ENCODE results near the gene VWA8. TPM values are rescaled to one million over a fixed set of nuclear protein-coding genes. Genes with fewer than 3 reads are reported as not detected.

Gene VWA8
- total and polyA plus RNA-seq, 2 of the 13 experiments (the other 11 are each of a cell fraction or from before 2014, with no cell fraction given) = 9.1 to 17.3 TPM

GRCh38 chr13:41960637-41961465, at the start of gene VWA8 (continued):
- TF ChIP-seq, protein P1, sequence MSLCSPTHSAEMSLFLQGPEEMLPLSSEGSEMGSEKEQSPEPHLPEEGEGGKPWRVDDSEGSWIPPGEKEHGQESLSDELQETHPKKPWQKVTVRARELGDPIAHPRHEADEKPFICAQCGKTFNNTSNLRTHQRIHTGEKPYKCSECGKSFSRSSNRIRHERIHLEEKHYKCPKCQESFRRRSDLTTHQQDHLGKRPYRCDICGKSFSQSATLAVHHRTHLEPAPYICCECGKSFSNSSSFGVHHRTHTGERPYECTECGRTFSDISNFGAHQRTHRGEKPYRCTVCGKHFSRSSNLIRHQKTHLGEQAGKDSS (CRISPR knock-in tag; IDR thresholded peaks at IDR 0.05; ENCODE audit: borderline replicate concordance, low read depth) = peak; percentile 88; the same call in 1 of the 2 replicates
- TF ChIP-seq ZNF768 (CRISPR knock-in tag; IDR thresholded peaks at IDR 0.05) (peak; percentile 99), GATAD1 (CRISPR knock-in tag; IDR thresholded peaks at IDR 0.05) (peak; percentile 90), ZNF253 (CRISPR knock-in tag; IDR thresholded peaks at IDR 0.05; ENCODE audit: borderline replicate concordance) (no peak), ZNF879 (CRISPR knock-in tag; IDR thresholded peaks at IDR 0.05) (no peak), MIER3 (CRISPR knock-in tag; IDR thresholded peaks at IDR 0.05; ENCODE audit: borderline replicate concordance) (no peak; the same call in 1 of the 2 replicates), MED1 (CRISPR knock-in tag; IDR thresholded peaks at IDR 0.05) (peak; percentile 73), RBFOX2 (IDR thresholded peaks at IDR 0.05; ENCODE audit: low read depth, low read length) (peak; percentile 88), ZNF569 (CRISPR knock-in tag; IDR thresholded peaks at IDR 0.05; ENCODE audit: borderline replicate concordance) (no peak), ZNF235 (CRISPR knock-in tag; IDR thresholded peaks at IDR 0.05; ENCODE audit: borderline replicate concordance) (0 out of 2 replicates have a peak, but pooled peaks have one; percentile 56), SOX5 (CRISPR knock-in tag; IDR thresholded peaks at IDR 0.05; ENCODE audit: borderline replicate concordance) (peak; percentile 28; the same call in 1 of the 2 replicates), HNRNPLL (IDR thresholded peaks at IDR 0.05; ENCODE audit: low read depth, low read length, poor library complexity, severe bottlenecking) (peak; percentile 71), ZNF264 (CRISPR knock-in tag; IDR thresholded peaks at IDR 0.05) (peak; percentile 37; the same call in 1 of the 2 replicates), ZNF17 (CRISPR knock-in tag; IDR thresholded peaks at IDR 0.05) (no peak), NCOA2 (CRISPR knock-in tag; IDR thresholded peaks at IDR 0.05) (peak; percentile 41; the same call in 1 of the 2 replicates), HIC2 (CRISPR knock-in tag; IDR thresholded peaks at IDR 0.05; ENCODE audit: low read depth) (no peak), EEA1 (CRISPR knock-in tag; IDR thresholded peaks at IDR 0.05; ENCODE audit: borderline replicate concordance) (0 out of 2 replicates have a peak, but pooled peaks have one; percentile 88), PHF21A (CRISPR knock-in tag; IDR thresholded peaks at IDR 0.05) (peak; percentile 93), IKZF4 (CRISPR knock-in tag; IDR thresholded peaks at IDR 0.05; ENCODE audit: borderline replicate concordance, low read depth, not compliant biosample characterization) (peak; percentile 50), ZSCAN31 (CRISPR knock-in tag; IDR thresholded peaks at IDR 0.05; ENCODE audit: low read depth) (peak; percentile 41), PHB2 (IDR thresholded peaks at IDR 0.05; ENCODE audit: partially characterized antibody) (no peak), MXD4 (CRISPR knock-in tag; IDR thresholded peaks at IDR 0.05) (peak; percentile 82; the same call in 1 of the 2 replicates)
- TF ChIP-seq, protein P2, sequence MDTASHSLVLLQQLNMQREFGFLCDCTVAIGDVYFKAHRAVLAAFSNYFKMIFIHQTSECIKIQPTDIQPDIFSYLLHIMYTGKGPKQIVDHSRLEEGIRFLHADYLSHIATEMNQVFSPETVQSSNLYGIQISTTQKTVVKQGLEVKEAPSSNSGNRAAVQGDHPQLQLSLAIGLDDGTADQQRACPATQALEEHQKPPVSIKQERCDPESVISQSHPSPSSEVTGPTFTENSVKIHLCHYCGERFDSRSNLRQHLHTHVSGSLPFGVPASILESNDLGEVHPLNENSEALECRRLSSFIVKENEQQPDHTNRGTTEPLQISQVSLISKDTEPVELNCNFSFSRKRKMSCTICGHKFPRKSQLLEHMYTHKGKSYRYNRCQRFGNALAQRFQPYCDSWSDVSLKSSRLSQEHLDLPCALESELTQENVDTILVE (CRISPR knock-in tag; IDR thresholded peaks at IDR 0.05) = peak; percentile 95
- TF ChIP-seq, protein P3, sequence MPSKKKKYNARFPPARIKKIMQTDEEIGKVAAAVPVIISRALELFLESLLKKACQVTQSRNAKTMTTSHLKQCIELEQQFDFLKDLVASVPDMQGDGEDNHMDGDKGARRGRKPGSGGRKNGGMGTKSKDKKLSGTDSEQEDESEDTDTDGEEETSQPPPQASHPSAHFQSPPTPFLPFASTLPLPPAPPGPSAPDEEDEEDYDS (CRISPR knock-in tag; IDR thresholded peaks at IDR 0.05) = no peak
- TF ChIP-seq, protein P4, sequence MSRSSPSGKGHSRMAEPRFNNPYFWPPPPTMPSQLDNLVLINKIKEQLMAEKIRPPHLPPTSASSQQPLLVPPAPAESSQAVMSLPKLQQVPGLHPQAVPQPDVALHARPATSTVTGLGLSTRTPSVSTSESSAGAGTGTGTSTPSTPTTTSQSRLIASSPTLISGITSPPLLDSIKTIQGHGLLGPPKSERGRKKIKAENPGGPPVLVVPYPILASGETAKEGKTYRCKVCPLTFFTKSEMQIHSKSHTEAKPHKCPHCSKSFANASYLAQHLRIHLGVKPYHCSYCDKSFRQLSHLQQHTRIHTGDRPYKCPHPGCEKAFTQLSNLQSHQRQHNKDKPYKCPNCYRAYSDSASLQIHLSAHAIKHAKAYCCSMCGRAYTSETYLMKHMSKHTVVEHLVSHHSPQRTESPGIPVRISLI (CRISPR knock-in tag; IDR thresholded peaks at IDR 0.05; ENCODE audit: borderline replicate concordance) = no peak; the same call in 1 of the 2 replicates
